NCI-H146 treated with DMSO at 0.1 percent for 48 hours (cell line): Measurements from ENCODE around the gene CEP295NL.
"Not testable (repeated sequence)": the region's sequence is repeated elsewhere in the genome, so short reads cannot be mapped to it uniquely, and the experiment has no call there.

Source experiments
- DNase-seq: peaks from one replicate; lab custom pipeline; 2025; ENCODE audit not compliant: unreplicated experiment; lab: John Stamatoyannopoulos, UW

Gene CEP295NL

GRCh38 chr17:78910497-78911284 lies 7.7 kb upstream of the CEP295NL start:
- no peak for DNase-seq

- DNase-seq = peak; percentile 2
Observed at GRCh38 chr17:78908426-78908825, 5.4 kb upstream of the CEP295NL start.

- DNase-seq = no peak
Observed at GRCh38 chr17:78905541-78905940, 2.5 kb upstream of the CEP295NL start.

- DNase-seq = no peak
Observed at GRCh38 chr17:78905116-78905515, 2.1 kb upstream of the CEP295NL start.

- no peak for DNase-seq
Observed at GRCh38 chr17:78904371-78904770, 1.4 kb upstream of the CEP295NL start.

GRCh38 chr17:78902231-78902630 lies 770 bp downstream of the CEP295NL start:
- not testable (repeated sequence) for DNase-seq

GRCh38 chr17:78901806-78902205 lies 1.2 kb downstream of the CEP295NL start:
- DNase-seq = no peak

GRCh38 chr17:78900816-78901215 lies 2.2 kb downstream of the CEP295NL start:
- no peak for DNase-seq

GRCh38 chr17:78899361-78900260 lies 3.4 kb downstream of the CEP295NL start:
- no peak for DNase-seq

- no peak for DNase-seq
Observed at GRCh38 chr17:78898947-78899346, 4.1 kb downstream of the CEP295NL start.

- DNase-seq = no peak
Observed at GRCh38 chr17:78898075-78898836, 4.7 kb downstream of the CEP295NL start.

- no peak for DNase-seq
Observed at GRCh38 chr17:78897664-78898047, 5.3 kb downstream of the CEP295NL start.

GRCh38 chr17:78896834-78897663 lies 6.0 kb downstream of the CEP295NL start:
- no peak for DNase-seq

- no peak for DNase-seq
Observed at GRCh38 chr17:78896091-78896833, 6.7 kb downstream of the CEP295NL start.

GRCh38 chr17:78895322-78895721 lies 7.7 kb downstream of the CEP295NL start:
- no peak for DNase-seq

GRCh38 chr17:78893684-78894083 lies 9.3 kb downstream of the CEP295NL start:
- DNase-seq = no peak

GRCh38 chr17:78892936-78893379 lies 10.0 kb downstream of the CEP295NL start:
- no peak for DNase-seq

- no peak for DNase-seq
Observed at GRCh38 chr17:78892520-78892919, 10.5 kb downstream of the CEP295NL start.

GRCh38 chr17:78892062-78892456 lies 10.9 kb downstream of the CEP295NL start:
- DNase-seq = no peak
